GM10847 (cell line): ENCODE measurements around the gene PSMB10.

Source experiments
- POLR2A ChIP-seq: IDR thresholded peaks from 2 replicates; pipeline ENCODE4 v1.6.1; 2011; ENCODE audit not compliant: insufficient read length; ENCODE audit errors: extremely low read depth

Gene PSMB10

GRCh38 chr16:67897231-67897630, 39.4 kb downstream of the PSMB10 start:
- TF ChIP-seq POLR2A: no peak

- no peak for TF ChIP-seq POLR2A
Observed at GRCh38 chr16:67893743-67894399, 42.8 kb downstream of the PSMB10 start.

- peak; percentile 49 for TF ChIP-seq POLR2A
Observed at GRCh38 chr16:67892899-67893742, 43.5 kb downstream of the PSMB10 start, which contains the start of gene PSKH1. PSKH1 (plus strand) TSS chr16:67893254; CDS start chr16:67908750, 15,496 bp downstream.

GRCh38 chr16:67892375-67892774, 44.3 kb downstream of the PSMB10 start:
- TF ChIP-seq POLR2A: no peak

- no peak for TF ChIP-seq POLR2A
Observed at GRCh38 chr16:67888331-67888730, 48.3 kb downstream of the PSMB10 start.

GRCh38 chr16:67886387-67886786, 50.3 kb downstream of the PSMB10 start:
- no peak for TF ChIP-seq POLR2A

- no peak for TF ChIP-seq POLR2A
Observed at GRCh38 chr16:67885976-67886375, 50.7 kb downstream of the PSMB10 start.

- TF ChIP-seq POLR2A: no peak
Observed at GRCh38 chr16:67885545-67885944, 51.1 kb downstream of the PSMB10 start.

- no peak for TF ChIP-seq POLR2A
Observed at GRCh38 chr16:67884684-67885083, 52.0 kb downstream of the PSMB10 start, which contains the start of gene NRN1L. NRN1L (plus strand) TSS chr16:67884885; CDS start chr16:67884904, 19 bp downstream.
